ENCODE results near the gene CAMK2A.

Gene CAMK2A

GRCh38 chr5:150213530-150213929 lies 76.0 kb downstream of the CAMK2A start:
- no peak for DNase-seq (ENCODE audit: low read depth in 3 of 3)

GRCh38 chr5:150211156-150212030 lies 78.2 kb downstream of the CAMK2A start:
- no peak for DNase-seq (ENCODE audit: low read depth in 3 of 3)

- DNase-seq (ENCODE audit: low read depth in 3 of 3) = no peak
These were observed 78.9 kb downstream of the CAMK2A start for GRCh38 chr5:150210644-150211043.

GRCh38 chr5:150209099-150209635 lies 80.4 kb downstream of the CAMK2A start:
- no peak for DNase-seq (ENCODE audit: low read depth in 3 of 3)

GRCh38 chr5:150208187-150209098 lies 81.1 kb downstream of the CAMK2A start:
- no peak for DNase-seq (ENCODE audit: low read depth in 3 of 3)

GRCh38 chr5:150206779-150207115 lies 82.8 kb downstream of the CAMK2A start:
- no peak for DNase-seq (ENCODE audit: low read depth in 3 of 3)

- DNase-seq (ENCODE audit: low read depth in 3 of 3) = no peak
These were observed 83.3 kb downstream of the CAMK2A start for GRCh38 chr5:150206098-150206778.

GRCh38 chr5:150204590-150204960 lies 85.0 kb downstream of the CAMK2A start:
- no peak for DNase-seq (ENCODE audit: low read depth in 3 of 3)

GRCh38 chr5:150203832-150204589 lies 85.6 kb downstream of the CAMK2A start:
- DNase-seq (ENCODE audit: low read depth in 3 of 3) = no peak

GRCh38 chr5:150202501-150202900 lies 87.1 kb downstream of the CAMK2A start:
- no peak for DNase-seq (ENCODE audit: low read depth in 3 of 3)

GRCh38 chr5:150197476-150197875 lies 92.1 kb downstream of the CAMK2A start:
- no peak for DNase-seq (ENCODE audit: low read depth in 3 of 3)

GRCh38 chr5:150196986-150197385 lies 92.6 kb downstream of the CAMK2A start:
- no peak for DNase-seq (ENCODE audit: low read depth in 3 of 3)

- DNase-seq (ENCODE audit: low read depth in 3 of 3) = no peak
These were observed 93.1 kb downstream of the CAMK2A start for GRCh38 chr5:150196514-150196913.

GRCh38 chr5:150195736-150196485 lies 93.7 kb downstream of the CAMK2A start:
- DNase-seq (ENCODE audit: low read depth in 3 of 3) = no peak

- no peak for DNase-seq (ENCODE audit: low read depth in 3 of 3)
These were observed 97.1 kb downstream of the CAMK2A start for GRCh38 chr5:150192462-150192861.

GRCh38 chr5:150190987-150191386 lies 98.6 kb downstream of the CAMK2A start:
- DNase-seq (ENCODE audit: low read depth in 3 of 3) = no peak

- no peak for DNase-seq (ENCODE audit: low read depth in 3 of 3)
These were observed 99.0 kb downstream of the CAMK2A start for GRCh38 chr5:150190503-150190979.

- no peak for DNase-seq (ENCODE audit: low read depth in 3 of 3)
These were observed 99.7 kb downstream of the CAMK2A start, which contains the start of gene SLC6A7 for GRCh38 chr5:150189728-150190502. SLC6A7 (plus strand) TSS chr5:150190062; CDS start chr5:150190328, 266 bp downstream.

GRCh38 chr5:150189326-150189725 lies 100.2 kb downstream of the CAMK2A start:
- DNase-seq (ENCODE audit: low read depth in 3 of 3) = no peak
